ENCODE measurements around the gene HSD3B7.

Gene HSD3B7

GRCh38 chr16:31020536-31020935, 35.5 kb downstream of the HSD3B7 start:
- in situ Hi-C loops (cut with MboI; ENCODE audit: low pct_unique_long_range_greater_than_20kb, low sequenced_read_pairs, unreplicated experiment), result no loop called here
- TF ChIP-seq CTCF (IDR thresholded peaks at IDR 0.05; ENCODE audit: extremely low read depth, insufficient read depth, missing control alignments), result no peak
- no peak for DNase-seq (ENCODE audit: low spot score)

GRCh38 chr16:31022544-31023251, 37.7 kb downstream of the HSD3B7 start:
- TF ChIP-seq CTCF (IDR thresholded peaks at IDR 0.05; ENCODE audit: extremely low read depth, insufficient read depth, missing control alignments), result no peak
- in situ Hi-C loops (cut with MboI; ENCODE audit: low pct_unique_long_range_greater_than_20kb, low sequenced_read_pairs, unreplicated experiment), result no loop called here
- no peak for DNase-seq (ENCODE audit: low spot score)

GRCh38 chr16:31023252-31023602, 38.2 kb downstream of the HSD3B7 start:
- DNase-seq (ENCODE audit: low spot score), result no peak
- TF ChIP-seq CTCF (IDR thresholded peaks at IDR 0.05; ENCODE audit: extremely low read depth, insufficient read depth, missing control alignments), result no peak
- in situ Hi-C loops (cut with MboI; ENCODE audit: low pct_unique_long_range_greater_than_20kb, low sequenced_read_pairs, unreplicated experiment), result no loop called here

GRCh38 chr16:31023627-31024226, 38.7 kb downstream of the HSD3B7 start:
- TF ChIP-seq CTCF (IDR thresholded peaks at IDR 0.05; ENCODE audit: extremely low read depth, insufficient read depth, missing control alignments), result no peak
- in situ Hi-C loops (cut with MboI; ENCODE audit: low pct_unique_long_range_greater_than_20kb, low sequenced_read_pairs, unreplicated experiment), result no loop called here
- no peak for DNase-seq (ENCODE audit: low spot score)

GRCh38 chr16:31025339-31025738, 40.3 kb downstream of the HSD3B7 start:
- no peak for TF ChIP-seq CTCF (IDR thresholded peaks at IDR 0.05; ENCODE audit: extremely low read depth, insufficient read depth, missing control alignments)
- in situ Hi-C loops (cut with MboI; ENCODE audit: low pct_unique_long_range_greater_than_20kb, low sequenced_read_pairs, unreplicated experiment), result no loop called here

GRCh38 chr16:31029272-31029671, 44.3 kb downstream of the HSD3B7 start:
- in situ Hi-C loops (cut with MboI; ENCODE audit: low pct_unique_long_range_greater_than_20kb, low sequenced_read_pairs, unreplicated experiment), result no loop called here
- TF ChIP-seq CTCF (IDR thresholded peaks at IDR 0.05; ENCODE audit: extremely low read depth, insufficient read depth, missing control alignments), result no peak
- no peak for DNase-seq (ENCODE audit: low spot score)

More at GRCh38 chr16:31025339-31025738, 40.3 kb downstream of the HSD3B7 start:
- DNase-seq (ENCODE audit: low spot score), result no peak
